Osteoblast (primary cell): ENCODE data around the gene INTS15. TPM values are rescaled to one million over a fixed set of nuclear protein-coding genes. Genes with fewer than 3 reads are reported as not detected.
"Not testable (repeated sequence)": the region's sequence is repeated elsewhere in the genome, so short reads cannot be mapped to it uniquely, and the experiment has no call there.

Source experiments
- DNase-seq: peaks from one replicate; pipeline ENCODE4 v3.0.0; 2011; ENCODE audit warnings: low spot score, mixed read lengths; ENCODE audit not compliant: insufficient read length; ENCODE audit errors: missing footprints
- H2AFZ ChIP-seq: 2 replicates; pipeline ENCODE4 v1.6.0; 2011; ENCODE audit warnings: mild to moderate bottlenecking, low read length
- H3K27ac ChIP-seq: 2 replicates; pipeline ENCODE4 v1.5.1; 2011; ENCODE audit warnings: mild to moderate bottlenecking, low read depth, low read length, moderate library complexity
- H3K27me3 ChIP-seq: 2 replicates; pipeline ENCODE4 v1.6.0; 2012; ENCODE audit warnings: mild to moderate bottlenecking, control low read depth, inconsistent platforms, low read length, moderate library complexity; ENCODE audit not compliant: insufficient read depth
- H3K36me3 ChIP-seq: 2 replicates; pipeline ENCODE4 v1.5.1; 2011; ENCODE audit warnings: mild to moderate bottlenecking, low read length, control low read depth, moderate library complexity; ENCODE audit not compliant: insufficient read depth
- H3K4me1 ChIP-seq: 2 replicates; pipeline ENCODE4 v1.5.1; 2011; ENCODE audit warnings: mild to moderate bottlenecking, low read length, control low read depth, moderate library complexity; ENCODE audit not compliant: insufficient read depth
- H3K4me2 ChIP-seq: 2 replicates; pipeline ENCODE4 v1.6.0; 2011; ENCODE audit warnings: mild to moderate bottlenecking, low read length; ENCODE audit not compliant: insufficient read depth
- H3K4me3 ChIP-seq: fragments of 200-600 bp; sonication (generic); 3 replicates; pipeline ENCODE4 v1.5.1; 2012; ENCODE audit warnings: mild to moderate bottlenecking, low read length, inconsistent platforms; ENCODE audit not compliant: insufficient read depth
- H3K79me2 ChIP-seq: 2 replicates; pipeline ENCODE4 v1.6.0; 2012; ENCODE audit warnings: mild to moderate bottlenecking, low read length, control low read depth, inconsistent platforms; ENCODE audit not compliant: insufficient read depth
- H3K9me3 ChIP-seq: 2 replicates; pipeline ENCODE4 v1.5.1; 2011; ENCODE audit warnings: low read depth, low read length, control low read depth
- H4K20me1 ChIP-seq: 2 replicates; pipeline ENCODE4 v1.6.0; 2012; ENCODE audit warnings: mild to moderate bottlenecking, low read length, control low read depth; ENCODE audit not compliant: insufficient read depth
- total RNA-seq: library from RNA; depleted of rRNA; stranded (reverse); fragments of >200 nt; gene quantifications from 2 replicates; pipeline ENCODE4 v1.2.3, GENCODE V29; 2012
- TF ChIP-seq, protein P1 (sequence below): IDR thresholded peaks from 2 replicates; pipeline ENCODE4 v1.5.1; 2011; ENCODE audit warnings: mild to moderate bottlenecking, low read depth, low read length, moderate library complexity; ENCODE audit errors: extremely low read depth

INTS15 gene
- total RNA-seq, 1 donor: 11.9 TPM

DNA sequence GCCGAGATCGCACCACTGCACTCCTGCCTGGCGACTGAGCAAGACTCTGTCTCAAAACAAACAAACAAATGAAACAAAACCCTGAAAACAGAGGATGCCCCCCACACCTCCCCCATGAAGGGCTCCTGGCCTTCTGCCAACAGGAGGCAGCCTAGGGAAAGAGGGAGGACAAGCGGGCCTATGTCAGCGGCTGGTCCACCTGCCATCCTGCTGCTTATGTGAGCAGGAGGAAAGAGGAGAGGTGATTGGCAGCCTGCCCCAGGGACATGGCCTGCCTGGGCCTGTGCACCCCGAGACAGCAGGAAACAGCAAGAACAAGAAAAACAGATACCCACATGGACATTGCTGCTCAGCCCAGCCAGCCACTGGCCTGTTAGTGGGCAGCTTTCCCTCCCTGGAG lies 38.2 kb downstream of the INTS15 start:
- no peaks in the 10 kb centered on the region for H3K36me3 ChIP-seq
- H3K27me3 ChIP-seq: no peaks in the 10 kb centered on the region
- no peak overlapping the region for H3K4me2 ChIP-seq
- H3K9me3 ChIP-seq: no peaks in the 10 kb centered on the region
- no peaks in the 10 kb centered on the region for H4K20me1 ChIP-seq
- DNase-seq: no peak
- H3K4me3 ChIP-seq: no peak overlapping the region
- H2AFZ ChIP-seq: no peak overlapping the region
- H3K4me1 ChIP-seq: no peaks in the 10 kb centered on the region
- H3K79me2 ChIP-seq: no peaks in the 10 kb centered on the region
- H3K27ac ChIP-seq: no peak overlapping the region
- TF ChIP-seq, protein P1, sequence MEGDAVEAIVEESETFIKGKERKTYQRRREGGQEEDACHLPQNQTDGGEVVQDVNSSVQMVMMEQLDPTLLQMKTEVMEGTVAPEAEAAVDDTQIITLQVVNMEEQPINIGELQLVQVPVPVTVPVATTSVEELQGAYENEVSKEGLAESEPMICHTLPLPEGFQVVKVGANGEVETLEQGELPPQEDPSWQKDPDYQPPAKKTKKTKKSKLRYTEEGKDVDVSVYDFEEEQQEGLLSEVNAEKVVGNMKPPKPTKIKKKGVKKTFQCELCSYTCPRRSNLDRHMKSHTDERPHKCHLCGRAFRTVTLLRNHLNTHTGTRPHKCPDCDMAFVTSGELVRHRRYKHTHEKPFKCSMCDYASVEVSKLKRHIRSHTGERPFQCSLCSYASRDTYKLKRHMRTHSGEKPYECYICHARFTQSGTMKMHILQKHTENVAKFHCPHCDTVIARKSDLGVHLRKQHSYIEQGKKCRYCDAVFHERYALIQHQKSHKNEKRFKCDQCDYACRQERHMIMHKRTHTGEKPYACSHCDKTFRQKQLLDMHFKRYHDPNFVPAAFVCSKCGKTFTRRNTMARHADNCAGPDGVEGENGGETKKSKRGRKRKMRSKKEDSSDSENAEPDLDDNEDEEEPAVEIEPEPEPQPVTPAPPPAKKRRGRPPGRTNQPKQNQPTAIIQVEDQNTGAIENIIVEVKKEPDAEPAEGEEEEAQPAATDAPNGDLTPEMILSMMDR: no peak

DNA sequence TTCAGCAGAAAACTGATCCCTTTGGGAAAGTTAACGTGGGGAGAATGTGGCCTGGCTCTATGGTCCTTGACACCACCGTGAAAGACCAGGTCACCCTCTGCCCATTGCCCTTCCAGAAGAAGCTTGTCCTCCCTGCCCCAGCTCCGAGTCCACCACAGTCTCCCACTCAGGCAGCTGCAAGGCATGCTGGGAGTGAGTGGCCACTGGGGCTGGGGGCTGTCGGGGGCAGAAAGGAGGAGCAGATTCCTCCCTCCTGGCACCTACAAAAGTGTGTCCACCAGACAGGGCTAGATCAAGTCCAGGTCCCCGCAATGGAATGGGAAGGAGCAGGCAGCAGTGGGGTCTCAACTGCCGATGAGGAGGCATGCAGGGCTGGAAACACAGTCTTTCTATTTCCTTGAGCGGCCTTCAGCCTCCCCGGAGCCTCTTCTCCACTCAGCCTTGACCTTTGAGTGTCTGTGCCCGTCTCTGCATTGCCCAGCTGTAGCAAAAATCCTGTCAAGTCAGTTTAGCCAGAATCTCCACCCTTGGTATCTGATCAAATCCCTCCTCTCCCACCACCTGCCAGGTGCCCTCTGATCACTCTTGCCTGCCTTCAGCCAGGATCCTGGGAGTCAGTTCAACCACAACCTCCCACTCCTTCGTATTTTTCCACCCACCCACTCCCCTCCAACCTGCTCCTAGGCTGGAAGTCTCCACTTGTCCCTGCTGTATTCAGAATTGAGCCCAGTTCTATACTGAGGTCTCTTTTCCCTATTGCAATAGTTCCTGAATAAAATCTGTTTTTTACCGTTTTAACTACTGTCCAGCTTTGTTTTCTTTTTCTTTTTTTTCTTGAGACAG lies 40.4 kb downstream of the INTS15 start:
- Histone ChIP-seq H3K27ac (no peak overlapping the region), H3K27me3 (no peaks in the 10 kb centered on the region), H3K9me3 (no peaks in the 10 kb centered on the region), H2AFZ (no peak overlapping the region), H3K79me2 (no peaks in the 10 kb centered on the region), H3K4me3 (no peak overlapping the region), H3K4me1 (no peaks in the 10 kb centered on the region), H3K4me2 (no peak overlapping the region), H3K36me3 (no peaks in the 10 kb centered on the region), H4K20me1 (no peaks in the 10 kb centered on the region)
- TF ChIP-seq, protein P1: no peak
- DNase-seq: no peak

DNA sequence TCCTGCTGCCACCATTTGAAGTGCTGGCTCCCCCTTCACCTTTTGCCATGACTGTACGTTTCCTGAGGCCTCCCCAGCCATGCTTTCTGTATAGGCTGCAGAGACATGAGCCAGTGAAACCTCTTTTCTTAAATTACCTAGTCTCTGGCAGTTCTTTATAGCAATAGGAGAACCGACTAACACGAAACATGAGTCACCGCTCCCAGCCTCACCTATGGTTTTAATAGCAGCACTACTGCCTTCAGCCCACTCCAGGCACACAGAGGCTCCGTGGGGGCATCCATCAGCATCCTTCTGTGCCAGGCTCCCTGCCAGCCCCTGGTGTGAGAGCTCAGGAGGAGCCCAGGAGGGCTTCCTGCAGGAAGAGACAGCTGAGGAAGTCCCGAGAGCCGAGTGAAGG lies 41.8 kb downstream of the INTS15 start:
- no peaks in the 10 kb centered on the region for H4K20me1 ChIP-seq
- no peaks in the 10 kb centered on the region for H3K27me3 ChIP-seq
- no peak overlapping the region for H2AFZ ChIP-seq
- H3K4me3 ChIP-seq: no peak overlapping the region
- no peaks in the 10 kb centered on the region for H3K36me3 ChIP-seq
- no peak overlapping the region for H3K4me2 ChIP-seq
- no peak for DNase-seq
- H3K79me2 ChIP-seq: peaks cover 1% of the 10 kb centered on the region
- no peak overlapping the region for H3K27ac ChIP-seq
- no peaks in the 10 kb centered on the region for H3K4me1 ChIP-seq
- H3K9me3 ChIP-seq: no peaks in the 10 kb centered on the region
- TF ChIP-seq, protein P1: no peak

DNA sequence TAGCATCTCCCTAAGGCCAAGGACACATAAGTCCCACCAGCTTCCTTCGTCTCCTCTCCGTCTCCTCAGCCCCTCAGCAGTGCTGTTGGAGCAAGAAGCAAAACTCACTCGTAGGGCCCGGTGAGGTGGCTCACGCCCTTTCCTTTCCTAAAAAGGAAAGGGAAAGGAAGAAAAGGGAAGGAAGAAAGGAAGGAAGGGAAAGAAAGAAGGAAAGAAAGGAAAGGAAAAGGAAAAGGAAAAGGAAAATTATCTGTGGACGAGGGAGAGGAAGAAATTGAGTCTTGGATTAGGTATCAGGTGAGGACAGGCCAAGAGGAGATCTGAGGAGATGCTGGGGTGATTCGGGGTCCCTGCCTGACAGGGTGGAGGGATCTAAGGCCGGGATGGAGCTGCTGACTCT lies 44.2 kb downstream of the INTS15 start:
- H3K4me2 ChIP-seq: no peak overlapping the region
- TF ChIP-seq, protein P1: no peak
- H3K27me3 ChIP-seq: no peaks in the 10 kb centered on the region
- H3K27ac ChIP-seq: no peak overlapping the region
- H3K9me3 ChIP-seq: no peaks in the 10 kb centered on the region
- H3K36me3 ChIP-seq: no peaks in the 10 kb centered on the region
- no peaks in the 10 kb centered on the region for H3K4me1 ChIP-seq
- H3K79me2 ChIP-seq: peaks cover 21% of the 10 kb centered on the region
- H4K20me1 ChIP-seq: peaks cover 2% of the 10 kb centered on the region
- DNase-seq: no peak
- H2AFZ ChIP-seq: no peak overlapping the region
- no peak overlapping the region for H3K4me3 ChIP-seq

DNA sequence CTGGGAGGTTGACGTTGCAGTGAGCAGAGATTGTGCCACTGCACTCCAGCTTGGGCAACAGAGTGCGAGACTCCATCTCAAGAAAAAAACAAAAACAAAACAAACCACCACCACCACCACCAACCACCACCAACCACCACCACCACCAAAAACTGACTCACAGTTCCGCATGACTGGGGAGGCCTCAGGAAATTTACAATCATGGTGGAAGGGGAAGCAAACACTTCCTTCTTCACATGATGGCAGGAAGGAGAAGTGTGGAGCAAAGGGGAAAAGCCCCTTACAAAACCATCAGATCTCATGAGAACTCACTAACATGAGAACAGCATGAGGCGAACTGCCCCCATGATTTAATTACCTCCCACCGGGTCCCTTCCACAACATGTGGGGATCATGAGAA lies 45.1 kb downstream of the INTS15 start:
- peaks cover 31% of the 10 kb centered on the region for H3K79me2 ChIP-seq
- H3K27ac ChIP-seq, H3K4me1 ChIP-seq, H3K9me3 ChIP-seq, H3K4me2 ChIP-seq, H3K27me3 ChIP-seq, H2AFZ ChIP-seq, H3K36me3 ChIP-seq, H3K4me3 ChIP-seq, DNase-seq, H4K20me1 ChIP-seq: not testable (repeated sequence)
